Keratinocyte (primary cell): ENCODE results near the gene PIGL.
"Not testable (repeated sequence)": the region's sequence is repeated elsewhere in the genome, so short reads cannot be mapped to it uniquely, and the experiment has no call there.

Experiments used
- EZH2 ChIP-seq: IDR thresholded peaks from one replicate; pipeline ENCODE4 v1.6.1; 2012; ENCODE audit warnings: inconsistent platforms, mild to moderate bottlenecking, low read length, moderate library complexity
- TF ChIP-seq, protein P1 (sequence below), 3 experiments: IDR thresholded peaks in 1 of 3; conservative IDR thresholded peaks in 1 of 3; optimal IDR thresholded peaks in 1 of 3; 2 replicates in 2 of 3; 3 replicates in 1 of 3; pipeline versions ENCODE3 to v1.5.1; 2011; ENCODE audit warnings: low read length in 3 of 3, mild to moderate bottlenecking in 3 of 3, moderate library complexity in 2 of 3, control low read depth in 1 of 3, inconsistent platforms in 1 of 3; ENCODE audit not compliant: insufficient read depth in 2 of 3; ENCODE audit errors: extremely low read depth in 1 of 3

DNA sequence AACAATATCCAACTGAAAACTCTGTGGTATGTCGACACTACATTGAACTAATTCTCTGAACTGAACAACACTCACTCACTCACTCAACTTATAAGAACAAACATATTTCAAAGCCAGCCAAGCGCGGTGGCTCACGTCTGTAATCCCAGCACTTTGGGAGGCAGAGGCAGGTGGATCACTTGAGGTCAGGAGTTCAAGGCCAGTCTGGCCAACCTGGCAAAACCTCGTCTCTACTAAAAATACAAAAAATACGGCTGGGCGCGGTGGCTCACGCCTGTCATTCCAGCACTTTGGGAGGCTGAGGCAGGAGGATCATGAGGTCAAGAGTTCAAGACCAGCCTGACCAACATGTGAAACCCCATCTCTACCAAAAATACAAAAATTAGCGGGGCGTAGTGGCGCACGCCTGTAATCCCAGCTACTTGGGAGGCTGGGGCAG lies 15.3 kb upstream of the PIGL start:
- TF ChIP-seq, protein P1, sequence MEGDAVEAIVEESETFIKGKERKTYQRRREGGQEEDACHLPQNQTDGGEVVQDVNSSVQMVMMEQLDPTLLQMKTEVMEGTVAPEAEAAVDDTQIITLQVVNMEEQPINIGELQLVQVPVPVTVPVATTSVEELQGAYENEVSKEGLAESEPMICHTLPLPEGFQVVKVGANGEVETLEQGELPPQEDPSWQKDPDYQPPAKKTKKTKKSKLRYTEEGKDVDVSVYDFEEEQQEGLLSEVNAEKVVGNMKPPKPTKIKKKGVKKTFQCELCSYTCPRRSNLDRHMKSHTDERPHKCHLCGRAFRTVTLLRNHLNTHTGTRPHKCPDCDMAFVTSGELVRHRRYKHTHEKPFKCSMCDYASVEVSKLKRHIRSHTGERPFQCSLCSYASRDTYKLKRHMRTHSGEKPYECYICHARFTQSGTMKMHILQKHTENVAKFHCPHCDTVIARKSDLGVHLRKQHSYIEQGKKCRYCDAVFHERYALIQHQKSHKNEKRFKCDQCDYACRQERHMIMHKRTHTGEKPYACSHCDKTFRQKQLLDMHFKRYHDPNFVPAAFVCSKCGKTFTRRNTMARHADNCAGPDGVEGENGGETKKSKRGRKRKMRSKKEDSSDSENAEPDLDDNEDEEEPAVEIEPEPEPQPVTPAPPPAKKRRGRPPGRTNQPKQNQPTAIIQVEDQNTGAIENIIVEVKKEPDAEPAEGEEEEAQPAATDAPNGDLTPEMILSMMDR (optimal IDR thresholded peaks at IDR 0.05 in 1 of 3, IDR thresholded peaks at IDR 0.05 in 1 of 3, conservative IDR thresholded peaks at IDR 0.05 in 1 of 3; ENCODE audit: extremely low read depth in 1 of 3, insufficient read depth in 2 of 3, low read length in 3 of 3): not testable (repeated sequence)
- not testable (repeated sequence) for TF ChIP-seq EZH2
